ENCODE results near the gene GALNT1.

GALNT1 gene

DNA sequence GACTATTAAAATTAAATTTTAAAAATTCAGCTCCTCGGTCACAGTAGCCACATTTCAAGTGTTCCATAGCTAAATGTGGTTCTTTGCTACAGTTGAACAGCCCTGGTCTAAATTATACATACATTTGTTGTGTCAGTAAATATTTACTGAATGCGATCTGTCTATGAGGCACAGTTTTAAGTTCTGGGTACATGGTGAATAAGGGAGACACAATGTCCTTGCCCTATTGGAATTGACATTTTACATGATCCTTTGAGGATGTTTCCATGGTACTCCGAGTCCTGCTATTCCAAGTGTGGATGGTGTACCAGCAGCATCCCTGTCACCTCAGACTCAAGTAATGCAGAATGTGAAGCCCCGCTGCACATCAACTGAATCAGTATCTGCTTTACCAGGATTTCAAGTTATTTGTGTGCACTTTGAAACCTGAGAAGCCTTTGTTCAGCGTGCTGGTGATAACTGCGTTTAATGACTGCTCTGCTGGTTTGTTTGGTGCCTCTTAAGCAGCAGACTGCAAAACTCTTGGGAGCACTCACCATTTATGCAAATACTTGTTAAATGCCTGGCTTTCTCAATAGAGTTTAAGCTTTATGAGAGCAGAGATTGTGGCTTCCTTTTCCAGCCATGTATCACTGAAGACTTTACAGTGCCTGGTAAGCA lies 1.5 kb downstream of the GALNT1 start:
- no peak for DNase-seq (ENCODE audit: low spot score)

DNA sequence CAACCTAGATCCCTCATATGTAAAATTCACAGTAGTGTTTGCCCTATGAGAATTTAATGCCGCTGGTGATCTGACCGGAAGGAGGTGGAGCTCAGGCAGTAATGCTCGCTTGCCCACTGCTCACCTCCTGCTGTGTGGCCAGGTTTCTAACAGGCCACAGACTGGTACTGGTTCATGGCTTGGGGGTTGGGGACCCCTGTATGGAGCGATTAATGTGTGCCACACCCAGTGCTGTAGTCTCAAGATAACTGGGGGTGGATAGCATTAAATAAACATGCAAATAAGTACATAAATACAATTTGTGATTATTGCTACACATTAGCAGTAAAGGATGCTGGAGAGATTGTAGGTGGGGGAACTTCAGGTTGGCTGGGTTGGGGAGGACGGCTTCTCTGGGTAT lies 3.2 kb downstream of the GALNT1 start:
- DNase-seq (ENCODE audit: low spot score), result no peak

DNA sequence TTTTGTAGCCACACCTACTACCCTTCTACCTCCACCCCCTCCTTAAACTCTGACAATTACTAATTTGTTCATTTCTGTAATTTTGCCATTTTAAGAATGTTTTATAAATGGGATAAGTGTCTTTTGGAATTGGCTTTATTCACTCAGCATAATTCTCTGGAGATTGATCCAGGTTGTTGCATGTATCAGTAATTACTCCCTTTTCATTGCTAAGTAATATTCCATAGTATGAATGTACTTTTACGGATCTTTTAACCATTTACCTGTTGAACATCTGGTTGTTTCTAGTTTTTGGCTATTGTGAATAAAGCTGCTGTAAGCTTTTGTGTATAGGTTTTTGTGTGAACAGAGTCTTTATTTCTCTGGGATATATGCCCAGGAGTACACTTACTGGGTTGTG lies 4.1 kb downstream of the GALNT1 start:
- DNase-seq (ENCODE audit: low spot score), result no peak

- no peak for DNase-seq (ENCODE audit: low spot score)
Measured at GRCh38 chr18:35588122-35588521, 6.6 kb downstream of the GALNT1 start.

GRCh38 chr18:35588995-35589394 lies 7.5 kb downstream of the GALNT1 start:
- DNase-seq (ENCODE audit: low spot score), result no peak

DNA sequence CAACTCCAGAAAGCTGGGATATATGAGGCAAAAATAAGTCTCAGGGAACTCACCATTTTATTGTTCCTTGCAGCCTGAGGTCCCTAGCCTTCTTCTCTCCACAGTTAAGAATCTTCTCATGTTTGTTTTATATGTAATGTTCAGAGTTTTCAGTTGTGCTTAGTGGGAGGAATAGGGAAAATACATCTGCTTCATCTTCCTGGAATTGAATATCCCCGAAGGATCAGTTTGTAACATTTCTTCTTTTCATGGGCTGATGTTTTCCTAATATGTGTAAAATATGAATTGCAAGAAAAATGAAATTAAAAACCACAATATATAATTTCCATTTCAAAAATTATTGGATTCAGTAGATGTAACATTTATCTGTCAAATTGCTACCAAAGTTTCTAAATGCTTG lies 8.0 kb downstream of the GALNT1 start:
- no peak for DNase-seq (ENCODE audit: low spot score)

DNA sequence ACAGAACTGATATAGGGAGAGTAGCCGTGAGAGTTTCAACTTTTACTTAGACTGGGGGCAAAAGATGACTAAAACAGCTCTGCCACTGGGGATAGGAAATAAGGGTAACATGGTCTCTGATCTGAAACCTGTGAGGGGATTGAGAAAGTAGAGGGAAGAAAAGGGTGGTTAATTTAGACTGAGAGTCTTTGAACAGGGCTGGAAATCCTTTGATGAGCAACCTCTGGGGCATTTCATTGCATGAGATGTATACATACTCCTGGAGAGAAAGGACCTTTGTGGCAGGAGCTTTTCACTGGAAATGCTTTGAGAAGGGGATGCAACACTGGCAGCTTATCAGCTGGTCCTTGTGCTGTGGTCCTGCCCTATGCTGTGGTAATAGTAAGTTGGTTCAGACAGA lies 9.4 kb downstream of the GALNT1 start:
- no peak for DNase-seq (ENCODE audit: low spot score)

DNA sequence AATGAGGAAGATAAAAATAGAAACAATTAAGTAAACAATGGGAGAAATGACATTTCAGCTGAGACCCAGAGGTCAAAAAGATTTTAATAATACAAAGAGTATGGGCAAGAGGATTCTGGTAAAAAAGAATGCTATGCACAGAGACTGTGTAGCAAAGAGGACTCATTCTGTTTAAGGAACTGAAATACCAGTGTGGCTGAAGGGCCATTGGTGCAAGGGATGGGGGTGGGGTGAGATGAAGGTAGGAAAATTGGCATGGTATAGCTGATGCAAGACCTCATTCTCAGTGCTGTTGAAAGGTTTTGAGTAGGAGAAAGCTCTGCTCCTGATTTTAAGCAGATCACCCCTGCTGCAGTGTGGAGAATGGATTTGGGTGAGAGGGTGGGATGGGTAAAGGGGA lies 10.8 kb downstream of the GALNT1 start:
- no peak for DNase-seq (ENCODE audit: low spot score)

GRCh38 chr18:35593859-35594258 lies 12.3 kb downstream of the GALNT1 start:
- no peak for DNase-seq (ENCODE audit: low spot score)

- no peak for DNase-seq (ENCODE audit: low spot score)
Measured at GRCh38 chr18:35597758-35598157, 16.2 kb downstream of the GALNT1 start.

DNA sequence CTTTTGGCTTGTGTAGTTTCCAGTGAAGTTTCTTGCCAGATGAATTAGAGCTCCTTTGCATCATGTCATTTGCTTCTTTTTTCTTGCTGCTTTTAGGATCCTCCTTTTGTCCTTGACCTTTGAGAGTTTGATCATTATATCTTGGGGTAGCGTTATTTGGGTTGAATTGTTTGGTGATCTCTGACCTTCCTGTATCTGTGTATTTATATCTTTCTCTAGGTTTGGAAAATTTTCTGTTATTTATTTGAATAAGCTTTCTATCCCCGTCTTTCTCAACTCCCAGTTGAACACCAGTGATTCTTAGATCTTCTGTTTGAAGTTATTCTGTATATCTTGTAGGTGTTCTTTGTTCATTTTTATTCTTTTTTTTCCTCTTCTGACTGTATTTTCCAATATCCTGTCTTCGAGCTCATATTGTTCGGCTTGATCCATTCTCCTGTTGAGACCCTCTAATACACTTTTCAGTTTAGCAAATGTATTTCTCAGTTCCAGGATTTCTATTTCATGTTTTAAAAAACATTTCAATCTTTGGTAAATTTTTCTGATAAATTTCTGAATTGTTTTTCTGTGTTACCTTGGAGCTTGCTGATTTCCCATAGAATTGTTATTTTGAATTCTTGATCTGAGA lies 20.8 kb downstream of the GALNT1 start:
- DNase-seq (ENCODE audit: low spot score), result no peak

DNA sequence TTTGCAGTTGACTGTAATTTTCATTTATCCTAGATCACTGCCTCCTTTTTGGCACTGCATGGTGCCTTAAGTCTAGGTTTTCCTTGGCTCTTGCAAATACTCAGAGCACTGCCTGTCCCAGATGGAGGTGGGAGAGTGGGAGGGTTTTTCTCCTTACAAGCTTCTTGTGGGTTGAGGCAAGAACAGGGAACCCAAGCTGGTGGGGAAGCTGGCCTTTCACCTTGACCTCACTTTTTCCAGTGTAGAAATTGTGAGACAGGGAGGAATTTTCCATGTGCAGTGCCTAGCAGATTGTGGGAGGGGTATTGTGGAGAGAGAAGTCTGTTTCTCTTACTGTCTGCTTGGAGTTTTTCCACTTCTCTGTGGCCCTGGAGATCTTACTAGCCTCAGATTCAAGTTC lies 21.5 kb downstream of the GALNT1 start:
- DNase-seq (ENCODE audit: low spot score), result no peak

GRCh38 chr18:35603528-35603927 lies 22.0 kb downstream of the GALNT1 start:
- no peak for DNase-seq (ENCODE audit: low spot score)

- DNase-seq (ENCODE audit: low spot score), result no peak
Measured at GRCh38 chr18:35604369-35604768, 22.8 kb downstream of the GALNT1 start.

DNA sequence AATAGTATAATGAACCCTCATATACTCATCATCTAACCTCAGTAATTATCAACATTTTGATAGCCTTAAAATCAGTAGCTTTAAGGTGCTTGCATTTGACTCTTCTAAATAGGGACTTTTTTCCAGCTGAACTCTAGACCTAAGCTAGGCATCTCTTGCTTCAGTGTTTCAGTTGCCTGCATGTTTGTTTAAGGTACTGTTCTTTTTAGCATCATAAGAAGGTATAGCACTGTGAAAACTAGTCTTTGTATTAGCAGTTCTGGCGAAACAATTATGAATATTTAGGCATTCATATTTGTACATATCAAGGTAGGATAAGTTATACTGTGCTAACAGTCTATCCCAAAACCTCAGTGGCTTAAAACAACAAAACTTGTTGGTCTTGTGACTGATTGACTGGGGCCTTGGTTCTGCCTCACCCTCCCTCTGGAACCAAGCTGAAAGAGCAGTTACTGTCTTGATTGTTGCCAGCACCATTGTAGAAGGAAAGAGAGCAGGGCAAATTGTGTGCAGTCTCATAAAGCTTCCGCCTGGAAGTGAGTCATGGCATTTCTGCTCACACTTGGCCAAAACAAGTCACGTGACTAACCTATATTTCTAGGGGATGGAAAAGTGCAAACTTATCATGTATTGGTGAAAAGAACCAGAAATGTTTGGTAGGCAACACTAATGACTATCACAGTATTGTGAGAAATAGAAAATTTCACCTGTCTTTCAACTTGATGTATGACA lies 24.3 kb downstream of the GALNT1 start:
- no peak for DNase-seq (ENCODE audit: low spot score)

DNA sequence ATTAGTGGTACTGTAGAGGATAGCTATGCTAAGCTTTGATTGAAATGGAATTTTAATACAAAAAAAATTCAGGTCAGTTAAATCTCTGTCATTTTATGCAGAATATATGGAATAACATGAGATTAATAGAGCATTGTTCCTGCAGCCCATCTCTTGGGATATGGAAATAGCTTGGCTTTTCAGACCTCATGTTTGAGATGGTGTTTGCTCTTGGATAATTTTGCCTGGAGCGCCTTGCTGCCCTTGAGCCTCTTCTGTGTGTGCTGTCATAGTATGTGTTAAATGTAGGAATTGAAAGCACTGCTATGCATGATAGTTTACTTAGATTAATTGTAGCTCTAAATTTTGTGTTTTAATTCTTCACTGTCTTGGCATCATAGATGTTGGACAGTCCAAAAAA lies 27.7 kb downstream of the GALNT1 start:
- no peak for DNase-seq (ENCODE audit: low spot score)

DNA sequence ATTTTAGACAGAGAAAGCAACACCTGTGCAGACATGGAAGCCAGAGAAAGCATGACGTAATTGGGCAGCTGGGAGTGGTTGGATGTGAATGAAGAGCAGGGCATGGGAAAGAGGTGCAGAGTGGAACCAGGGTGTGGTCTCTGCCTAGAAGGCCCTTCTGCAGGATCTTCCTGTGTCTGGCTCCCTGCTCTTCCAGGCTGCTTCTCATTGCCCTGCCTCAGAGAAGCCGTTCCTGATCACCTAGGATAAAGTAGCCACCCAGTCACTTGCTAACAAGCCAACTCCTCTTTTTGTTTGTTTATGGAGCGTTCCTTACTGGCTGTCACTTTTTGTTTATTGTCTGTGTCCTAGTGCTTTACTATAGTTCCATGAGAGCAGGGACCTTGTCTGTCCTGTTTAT lies 28.5 kb downstream of the GALNT1 start:
- DNase-seq (ENCODE audit: low spot score), result no peak

DNA sequence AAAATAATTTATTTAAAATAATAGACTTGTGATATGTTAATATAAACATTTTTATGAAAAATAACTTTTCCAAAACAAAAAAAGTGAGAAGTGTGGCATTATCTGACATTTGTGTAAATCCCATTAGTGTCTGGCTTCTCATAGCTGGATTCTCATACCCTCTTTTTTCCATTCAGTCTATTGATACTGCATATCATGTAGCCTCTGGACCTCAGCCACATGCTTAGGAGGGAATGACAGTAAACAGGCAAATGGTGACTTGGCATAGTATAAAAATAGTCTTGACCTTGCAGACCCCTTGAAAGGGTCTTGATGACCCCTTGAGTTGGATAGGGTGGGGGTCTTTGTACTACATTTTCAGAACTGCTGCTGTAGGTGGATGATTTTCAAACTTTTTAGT lies 29.2 kb downstream of the GALNT1 start:
- DNase-seq (ENCODE audit: low spot score), result no peak

GRCh38 chr18:35611518-35611917 lies 30.0 kb downstream of the GALNT1 start:
- no peak for DNase-seq (ENCODE audit: low spot score)

- no peak for DNase-seq (ENCODE audit: low spot score)
Measured at GRCh38 chr18:35616074-35616473, 34.5 kb downstream of the GALNT1 start.

GRCh38 chr18:35616664-35617423 lies 35.3 kb downstream of the GALNT1 start:
- peak; percentile 66 for DNase-seq (ENCODE audit: low spot score)

DNA sequence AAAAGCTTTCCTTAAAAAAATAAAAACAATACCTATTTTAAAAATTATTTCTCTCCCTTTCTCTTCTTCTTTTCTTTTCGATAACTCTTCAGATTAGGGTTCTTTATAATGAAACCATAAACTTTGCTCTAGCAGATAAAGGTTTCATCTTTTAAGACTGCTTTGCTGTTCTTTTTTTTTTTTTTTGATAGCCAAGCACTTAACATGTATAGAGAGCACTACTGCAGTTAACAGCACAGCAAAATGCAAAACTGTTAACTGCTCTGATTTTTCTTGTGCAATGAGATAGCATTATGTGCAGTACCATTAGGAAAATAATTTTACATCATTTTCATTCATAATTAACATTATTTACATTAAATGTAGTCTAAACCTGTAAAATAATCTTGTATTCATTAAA lies 36.3 kb downstream of the GALNT1 start:
- no peak for DNase-seq (ENCODE audit: low spot score)

GRCh38 chr18:35618289-35618688 lies 36.7 kb downstream of the GALNT1 start:
- no peak for DNase-seq (ENCODE audit: low spot score)

All from globus pallidus (tissue), 1 donor.